K562 (cell line): ENCODE data around the gene CHRND. TPM values are rescaled to one million over a fixed set of nuclear protein-coding genes. Genes with fewer than 3 reads are reported as not detected.

ENCODE experiments used
- DEAF1 ChIP-seq: fragments of 450-650 bp; formaldehyde crosslinking; IDR thresholded peaks from 2 replicates; pipeline ENCODE4 v1.4.0; 2020; ENCODE audit warnings: mild to moderate bottlenecking, moderate library complexity
- DMBX1 ChIP-seq: fragments of 250-450 bp; sonication (Bioruptor Pico); IDR thresholded peaks from 2 replicates; pipeline ENCODE4 v1.8.0; 2022; ENCODE audit warnings: inconsistent platforms, mild to moderate bottlenecking, moderate library complexity, borderline replicate concordance
- GTF2B ChIP-seq: IDR thresholded peaks from 2 replicates; pipeline ENCODE4 v1.6.1; 2011; ENCODE audit not compliant: insufficient read length; ENCODE audit errors: extremely low read depth
- PHF20 ChIP-seq: fragments of 450-650 bp; IDR thresholded peaks from 2 replicates; pipeline ENCODE4 v1.6.1; 2018; ENCODE audit not compliant: partially characterized antibody
- PYGO2 ChIP-seq: fragments of 450-650 bp; IDR thresholded peaks from 2 replicates; pipeline ENCODE4 v1.6.1; 2016; ENCODE audit warnings: mild to moderate bottlenecking, missing genetic modification characterization, moderate library complexity, missing compliant biosample characterization
- ZNF274 ChIP-seq: IDR thresholded peaks from 2 replicates; pipeline ENCODE4 v1.6.1; 2011; ENCODE audit warnings: low read depth, mild to moderate bottlenecking, low read length, moderate library complexity, borderline replicate concordance
- polyA plus RNA-seq, 8 experiments: library from polyadenylated mRNA; depleted of rRNA in 4 of 8; stranded (reverse) in 5 of 8; unstranded in 3 of 8; fragments of >200 nt; fragmentation: Nextera tagmentation in 2 of 8; fragmentation: Illumina TruSeq in 1 of 8; extraction: Ambion mirVana in 2 of 8; extraction: Trizol in 1 of 8; gene quantifications; 2 replicates each; pipeline versions ENCODE4 v1.2.1 to v1.2.3, GENCODE V29; 2011 to 2014; ENCODE audit warnings: inconsistent platforms in 1 of 8, missing spikeins in 1 of 8
- total RNA-seq, 7 experiments: library from RNA; depleted of rRNA in 6 of 7; stranded (reverse); fragments of >200 nt in 6 of 7; fragmentation: Illumina TruSeq in 2 of 7; extraction: Trizol in 2 of 7; gene quantifications; 2 replicates each; pipeline versions ENCODE4 v1.2.1 to v1.2.3, GENCODE V29; 2011 to 2021; ENCODE audit warnings: low replicate concordance in 1 of 7
- TF ChIP-seq, protein P1 (sequence below): fragments of 450-650 bp; IDR thresholded peaks from 2 replicates; pipeline ENCODE4 v1.6.1; 2016; ENCODE audit warnings: low read depth
- TF ChIP-seq, protein P2 (sequence below), 2 experiments: IDR thresholded peaks; 2 replicates each; pipeline ENCODE4 v1.6.1; 2012; ENCODE audit warnings: improper control_type of control experiment in 2 of 2, low read depth in 2 of 2, low read length in 2 of 2, borderline replicate concordance in 1 of 2

CHRND gene
- total and polyA plus RNA-seq, 9 of the 15 experiments (the other 6 are each of a cell fraction or from before 2014, with no cell fraction given): not detected

GRCh38 chr2:232550354-232551249 lies 24.6 kb downstream of the CHRND start, which contains the start of the genes EIF4E2 and TIGD1 (continued):
- TF ChIP-seq, protein P1, sequence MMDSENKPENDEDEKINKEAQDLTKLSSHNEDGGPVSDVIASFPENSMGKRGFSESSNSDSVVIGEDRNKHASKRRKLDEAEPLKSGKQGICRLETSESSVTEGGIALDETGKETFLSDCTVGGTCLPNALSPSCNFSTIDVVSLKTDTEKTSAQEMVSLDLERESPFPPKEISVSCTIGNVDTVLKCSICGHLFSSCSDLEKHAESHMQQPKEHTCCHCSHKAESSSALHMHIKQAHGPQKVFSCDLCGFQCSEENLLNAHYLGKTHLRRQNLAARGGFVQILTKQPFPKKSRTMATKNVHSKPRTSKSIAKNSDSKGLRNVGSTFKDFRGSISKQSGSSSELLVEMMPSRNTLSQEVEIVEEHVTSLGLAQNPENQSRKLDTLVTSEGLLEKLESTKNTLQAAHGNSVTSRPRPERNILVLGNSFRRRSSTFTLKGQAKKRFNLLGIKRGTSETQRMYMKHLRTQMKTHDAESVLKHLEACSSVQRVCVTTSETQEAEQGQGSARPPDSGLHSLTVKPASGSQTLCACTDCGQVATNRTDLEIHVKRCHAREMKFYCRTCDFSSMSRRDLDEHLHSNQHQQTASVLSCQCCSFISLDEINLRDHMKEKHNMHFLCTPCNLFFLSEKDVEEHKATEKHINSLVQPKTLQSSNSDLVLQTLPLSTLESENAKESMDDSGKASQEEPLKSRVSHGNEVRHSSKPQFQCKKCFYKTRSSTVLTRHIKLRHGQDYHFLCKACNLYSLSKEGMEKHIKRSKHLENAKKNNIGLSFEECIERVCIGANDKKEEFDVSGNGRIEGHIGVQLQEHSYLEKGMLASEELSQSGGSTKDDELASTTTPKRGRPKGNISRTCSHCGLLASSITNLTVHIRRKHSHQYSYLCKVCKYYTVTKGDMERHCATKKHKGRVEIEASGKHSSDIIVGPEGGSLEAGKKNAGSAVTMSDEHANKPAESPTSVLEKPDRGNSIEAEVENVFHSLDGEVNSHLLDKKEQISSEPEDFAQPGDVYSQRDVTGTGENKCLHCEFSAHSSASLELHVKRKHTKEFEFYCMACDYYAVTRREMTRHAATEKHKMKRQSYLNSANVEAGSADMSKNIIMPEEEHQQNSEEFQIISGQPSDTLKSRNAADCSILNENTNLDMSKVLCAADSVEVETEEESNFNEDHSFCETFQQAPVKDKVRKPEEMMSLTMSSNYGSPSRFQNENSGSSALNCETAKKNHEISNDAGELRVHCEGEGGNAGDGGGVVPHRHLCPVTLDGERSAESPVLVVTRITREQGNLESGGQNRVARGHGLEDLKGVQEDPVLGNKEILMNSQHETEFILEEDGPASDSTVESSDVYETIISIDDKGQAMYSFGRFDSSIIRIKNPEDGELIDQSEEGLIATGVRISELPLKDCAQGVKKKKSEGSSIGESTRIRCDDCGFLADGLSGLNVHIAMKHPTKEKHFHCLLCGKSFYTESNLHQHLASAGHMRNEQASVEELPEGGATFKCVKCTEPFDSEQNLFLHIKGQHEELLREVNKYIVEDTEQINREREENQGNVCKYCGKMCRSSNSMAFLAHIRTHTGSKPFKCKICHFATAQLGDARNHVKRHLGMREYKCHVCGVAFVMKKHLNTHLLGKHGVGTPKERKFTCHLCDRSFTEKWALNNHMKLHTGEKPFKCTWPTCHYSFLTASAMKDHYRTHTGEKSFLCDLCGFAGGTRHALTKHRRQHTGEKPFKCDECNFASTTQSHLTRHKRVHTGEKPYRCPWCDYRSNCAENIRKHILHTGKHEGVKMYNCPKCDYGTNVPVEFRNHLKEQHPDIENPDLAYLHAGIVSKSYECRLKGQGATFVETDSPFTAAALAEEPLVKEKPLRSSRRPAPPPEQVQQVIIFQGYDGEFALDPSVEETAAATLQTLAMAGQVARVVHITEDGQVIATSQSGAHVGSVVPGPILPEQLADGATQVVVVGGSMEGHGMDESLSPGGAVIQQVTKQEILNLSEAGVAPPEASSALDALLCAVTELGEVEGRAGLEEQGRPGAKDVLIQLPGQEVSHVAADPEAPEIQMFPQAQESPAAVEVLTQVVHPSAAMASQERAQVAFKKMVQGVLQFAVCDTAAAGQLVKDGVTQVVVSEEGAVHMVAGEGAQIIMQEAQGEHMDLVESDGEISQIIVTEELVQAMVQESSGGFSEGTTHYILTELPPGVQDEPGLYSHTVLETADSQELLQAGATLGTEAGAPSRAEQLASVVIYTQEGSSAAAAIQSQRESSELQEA: no peak
- TF ChIP-seq DMBX1 (CRISPR knock-in tag) (no peak), PHF20 (peak; percentile 75), ZNF274 (no peak), PYGO2 (no peak), DEAF1 (no peak), GTF2B (no peak)
- TF ChIP-seq, protein P2, sequence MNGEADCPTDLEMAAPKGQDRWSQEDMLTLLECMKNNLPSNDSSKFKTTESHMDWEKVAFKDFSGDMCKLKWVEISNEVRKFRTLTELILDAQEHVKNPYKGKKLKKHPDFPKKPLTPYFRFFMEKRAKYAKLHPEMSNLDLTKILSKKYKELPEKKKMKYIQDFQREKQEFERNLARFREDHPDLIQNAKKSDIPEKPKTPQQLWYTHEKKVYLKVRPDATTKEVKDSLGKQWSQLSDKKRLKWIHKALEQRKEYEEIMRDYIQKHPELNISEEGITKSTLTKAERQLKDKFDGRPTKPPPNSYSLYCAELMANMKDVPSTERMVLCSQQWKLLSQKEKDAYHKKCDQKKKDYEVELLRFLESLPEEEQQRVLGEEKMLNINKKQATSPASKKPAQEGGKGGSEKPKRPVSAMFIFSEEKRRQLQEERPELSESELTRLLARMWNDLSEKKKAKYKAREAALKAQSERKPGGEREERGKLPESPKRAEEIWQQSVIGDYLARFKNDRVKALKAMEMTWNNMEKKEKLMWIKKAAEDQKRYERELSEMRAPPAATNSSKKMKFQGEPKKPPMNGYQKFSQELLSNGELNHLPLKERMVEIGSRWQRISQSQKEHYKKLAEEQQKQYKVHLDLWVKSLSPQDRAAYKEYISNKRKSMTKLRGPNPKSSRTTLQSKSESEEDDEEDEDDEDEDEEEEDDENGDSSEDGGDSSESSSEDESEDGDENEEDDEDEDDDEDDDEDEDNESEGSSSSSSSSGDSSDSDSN (IDR thresholded peaks at IDR 0.05; ENCODE audit: borderline replicate concordance in 1 of 2, low read depth in 2 of 2, low read length in 2 of 2): peak; percentile 97 to 99
